ENCODE data around the gene SLC4A5.

DNA sequence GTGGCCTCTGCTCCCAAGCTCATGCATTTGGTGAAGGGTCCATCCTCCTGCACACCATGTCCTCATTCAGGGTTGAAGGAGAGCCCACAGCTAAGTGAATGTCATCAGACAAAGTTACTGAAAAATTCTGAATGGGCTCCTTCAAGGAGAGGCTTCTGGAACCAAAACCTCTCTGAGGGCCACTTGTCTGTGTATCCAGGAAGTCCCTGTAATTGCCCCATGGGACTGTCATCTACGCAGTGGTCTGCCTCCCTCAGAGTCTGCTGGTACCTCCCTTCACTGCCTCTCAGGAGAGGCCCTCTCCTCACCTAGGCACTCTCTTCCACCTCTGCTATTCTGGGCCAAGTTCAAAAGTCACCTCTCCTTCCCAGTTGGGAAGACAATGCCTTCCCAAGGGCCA, 68.0 kb downstream of the SLC4A5 start:
- TF ChIP-seq, protein P1, sequence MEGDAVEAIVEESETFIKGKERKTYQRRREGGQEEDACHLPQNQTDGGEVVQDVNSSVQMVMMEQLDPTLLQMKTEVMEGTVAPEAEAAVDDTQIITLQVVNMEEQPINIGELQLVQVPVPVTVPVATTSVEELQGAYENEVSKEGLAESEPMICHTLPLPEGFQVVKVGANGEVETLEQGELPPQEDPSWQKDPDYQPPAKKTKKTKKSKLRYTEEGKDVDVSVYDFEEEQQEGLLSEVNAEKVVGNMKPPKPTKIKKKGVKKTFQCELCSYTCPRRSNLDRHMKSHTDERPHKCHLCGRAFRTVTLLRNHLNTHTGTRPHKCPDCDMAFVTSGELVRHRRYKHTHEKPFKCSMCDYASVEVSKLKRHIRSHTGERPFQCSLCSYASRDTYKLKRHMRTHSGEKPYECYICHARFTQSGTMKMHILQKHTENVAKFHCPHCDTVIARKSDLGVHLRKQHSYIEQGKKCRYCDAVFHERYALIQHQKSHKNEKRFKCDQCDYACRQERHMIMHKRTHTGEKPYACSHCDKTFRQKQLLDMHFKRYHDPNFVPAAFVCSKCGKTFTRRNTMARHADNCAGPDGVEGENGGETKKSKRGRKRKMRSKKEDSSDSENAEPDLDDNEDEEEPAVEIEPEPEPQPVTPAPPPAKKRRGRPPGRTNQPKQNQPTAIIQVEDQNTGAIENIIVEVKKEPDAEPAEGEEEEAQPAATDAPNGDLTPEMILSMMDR (IDR thresholded peaks at IDR 0.05), result no peak
- TF ChIP-seq POLR2A (IDR thresholded peaks at IDR 0.05) (no peak), POLR2AphosphoS5 (IDR thresholded peaks at IDR 0.05) (no peak)

Data from prostate gland (tissue), 2 donors.